DMS114 treated with DMSO at 0.1 percent for 48 hours (cell line): ENCODE data around the gene CHRNB4.

Source experiments
- DNase-seq: peaks from one replicate; lab custom pipeline; 2025; ENCODE audit not compliant: unreplicated experiment; lab: John Stamatoyannopoulos, UW

CHRNB4 gene

DNA sequence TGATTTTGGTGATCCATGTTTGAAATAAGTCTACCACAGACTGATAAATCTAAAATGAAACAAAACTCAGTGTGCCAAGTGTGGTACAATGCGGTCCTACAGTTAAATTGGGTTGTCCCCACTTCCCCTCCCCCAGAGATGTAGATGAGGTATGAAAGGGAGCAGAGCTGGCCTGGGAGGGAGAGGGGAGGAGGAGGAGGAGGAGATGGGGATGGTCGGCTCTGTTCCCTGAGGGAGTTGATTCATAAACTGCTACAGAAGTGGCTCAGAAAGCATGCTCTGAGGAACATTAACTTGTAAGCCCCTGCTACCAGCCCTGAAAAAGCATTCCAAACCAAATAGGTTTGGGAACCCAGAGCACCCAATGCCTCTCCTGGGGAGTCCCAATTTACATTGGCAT is 28.0 kb upstream of the CHRNB4 start:
- DNase-seq = no peak

DNA sequence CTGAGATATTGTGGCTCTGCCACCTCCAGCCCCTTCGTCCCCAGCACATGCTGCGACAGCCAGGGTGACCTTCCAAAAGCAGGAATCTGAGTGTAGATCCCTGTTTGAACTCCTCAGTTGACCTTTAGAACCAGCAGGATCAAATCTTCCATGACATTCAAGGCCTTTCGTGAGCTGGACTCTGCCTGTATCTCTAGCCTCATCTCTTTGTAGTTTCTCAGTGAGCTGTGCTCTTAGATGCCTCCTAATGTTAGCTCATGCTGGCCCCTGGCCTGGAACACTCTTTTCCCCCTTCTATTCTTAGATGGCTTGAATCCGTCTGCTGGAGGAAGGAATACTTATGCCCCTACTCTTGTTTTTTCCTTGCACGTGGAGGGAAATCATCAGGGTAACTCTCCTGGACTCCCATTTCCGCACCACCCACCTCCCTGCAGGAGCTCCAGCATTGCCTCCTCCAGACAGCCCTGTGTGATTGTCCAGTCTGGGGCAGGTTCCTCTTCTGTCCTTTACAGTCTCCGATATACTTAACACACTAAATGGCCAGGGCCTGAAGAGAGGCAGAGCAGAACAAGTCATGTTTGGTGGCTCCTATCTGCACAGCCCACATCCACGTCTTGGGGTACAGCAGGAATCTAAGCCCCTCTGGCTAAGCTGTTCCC is 26.7 kb upstream of the CHRNB4 start:
- DNase-seq = no peak

DNA sequence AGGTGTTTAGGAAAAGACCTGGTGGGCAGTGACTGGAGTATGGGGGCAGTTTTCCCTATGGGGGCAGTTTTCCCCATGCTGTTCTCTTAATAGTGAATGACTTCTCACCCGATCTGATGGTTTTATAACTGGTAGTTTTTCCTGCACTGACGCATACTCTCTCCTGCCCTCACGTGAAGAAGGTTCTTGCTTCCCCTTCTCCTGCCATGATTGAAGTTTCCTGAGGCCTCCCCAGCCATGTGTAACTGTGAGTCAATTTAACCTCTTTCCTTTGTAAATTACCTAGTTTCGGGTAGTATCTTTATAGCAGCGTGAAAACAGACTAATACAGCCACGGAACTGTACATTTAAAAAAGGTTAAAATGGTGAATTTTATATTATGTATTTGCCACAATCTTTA is 25.0 kb upstream of the CHRNB4 start:
- DNase-seq = no peak

DNA sequence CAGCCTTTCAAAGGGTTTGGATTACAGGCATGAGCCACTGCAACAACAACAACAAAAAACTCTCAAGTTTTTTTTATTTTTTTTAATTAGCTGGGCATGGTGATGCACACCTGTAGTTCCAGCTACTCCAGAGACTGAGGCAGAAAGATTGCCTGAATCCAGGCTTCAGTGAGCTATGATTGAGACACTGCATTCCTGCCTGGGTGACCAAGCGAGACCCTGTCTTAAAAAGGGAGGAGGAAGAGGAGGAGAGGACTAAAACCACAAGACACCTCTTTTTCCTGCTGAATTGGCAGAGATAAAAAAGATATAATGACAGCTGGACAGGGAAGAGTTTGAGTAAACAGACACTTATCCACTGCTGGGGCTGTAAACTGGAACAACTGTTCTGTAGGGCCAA is 22.7 kb upstream of the CHRNB4 start:
- DNase-seq = no peak

DNA sequence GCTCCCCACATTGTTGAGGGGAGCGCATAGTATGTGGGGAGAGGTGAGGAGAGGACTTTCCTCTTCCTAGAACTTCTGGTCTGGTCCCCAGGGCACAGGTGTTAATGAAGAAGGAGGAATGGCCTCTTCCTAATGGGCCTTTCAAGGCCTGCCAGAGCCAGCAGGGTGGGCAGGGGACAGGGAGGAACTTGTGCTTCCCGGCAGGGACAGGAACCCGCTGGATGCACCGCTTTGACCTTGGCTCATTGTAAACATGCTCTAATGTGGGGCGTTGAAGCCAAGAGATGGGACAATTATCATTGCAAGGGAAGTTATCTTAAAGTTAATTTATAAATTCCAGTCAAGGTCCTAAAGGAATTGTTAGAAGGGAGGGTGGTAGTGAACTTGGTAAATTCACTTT is 21.0 kb upstream of the CHRNB4 start:
- no peak for DNase-seq

DNA sequence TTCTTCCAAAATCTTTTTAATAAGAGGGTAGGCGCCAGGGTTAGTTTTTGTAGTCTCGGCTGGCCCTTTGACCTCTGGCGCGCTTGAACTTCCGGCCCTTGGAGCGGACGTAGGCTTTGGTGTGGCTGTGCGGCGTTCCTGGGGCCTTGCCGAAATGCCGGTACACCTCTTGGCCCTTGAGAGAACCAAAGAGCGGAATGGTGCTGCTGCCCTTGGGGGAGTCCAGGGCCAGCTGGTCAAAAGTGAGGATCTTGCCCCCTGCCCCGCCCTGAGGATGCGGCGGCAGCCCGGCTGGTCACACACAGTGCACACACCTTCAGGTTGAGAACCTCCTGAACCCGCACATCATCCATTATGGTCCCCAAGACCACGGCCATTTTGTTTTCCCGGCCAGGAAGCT is 20.0 kb upstream of the CHRNB4 start:
- DNase-seq = no peak

DNA sequence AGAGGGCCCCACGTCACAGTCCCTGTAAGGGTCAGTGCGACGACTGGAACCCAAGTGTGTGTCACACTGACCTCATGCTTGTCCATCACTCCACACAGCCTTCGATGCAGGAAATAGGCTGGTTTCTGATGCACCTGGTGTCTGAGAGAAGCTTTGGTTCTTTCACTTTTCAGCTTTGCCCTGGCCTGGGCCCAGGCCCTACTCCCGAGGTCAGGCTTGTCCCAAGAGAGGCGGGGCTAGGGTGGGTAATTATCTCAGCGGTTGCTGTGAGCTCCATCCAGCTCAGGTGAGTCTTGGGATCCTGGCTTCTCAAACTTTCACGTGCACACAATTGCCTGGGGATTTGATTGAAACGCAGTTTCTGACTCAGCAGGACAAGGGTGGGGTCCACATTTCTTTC is 19.6 kb upstream of the CHRNB4 start:
- DNase-seq = no peak

DNA sequence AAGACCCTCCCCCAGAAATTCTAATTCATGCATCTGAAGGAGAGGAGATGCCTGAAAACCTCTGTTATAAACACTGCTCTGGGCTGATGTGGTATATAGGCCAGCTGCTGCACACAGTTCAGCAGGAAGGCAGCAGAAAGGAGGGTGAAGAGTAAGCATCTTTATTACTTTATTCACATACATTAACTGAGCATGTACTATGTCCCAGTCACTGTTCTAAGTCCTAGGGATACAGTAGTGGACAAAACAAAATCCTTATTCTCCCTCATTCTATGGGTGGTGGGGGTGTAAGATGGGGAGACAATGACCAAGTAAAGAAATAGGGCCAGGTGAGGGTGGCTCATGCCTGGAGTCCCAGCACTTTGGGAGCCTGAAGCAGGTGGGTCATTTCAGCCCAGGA is 17.8 kb upstream of the CHRNB4 start:
- no peak for DNase-seq

DNA sequence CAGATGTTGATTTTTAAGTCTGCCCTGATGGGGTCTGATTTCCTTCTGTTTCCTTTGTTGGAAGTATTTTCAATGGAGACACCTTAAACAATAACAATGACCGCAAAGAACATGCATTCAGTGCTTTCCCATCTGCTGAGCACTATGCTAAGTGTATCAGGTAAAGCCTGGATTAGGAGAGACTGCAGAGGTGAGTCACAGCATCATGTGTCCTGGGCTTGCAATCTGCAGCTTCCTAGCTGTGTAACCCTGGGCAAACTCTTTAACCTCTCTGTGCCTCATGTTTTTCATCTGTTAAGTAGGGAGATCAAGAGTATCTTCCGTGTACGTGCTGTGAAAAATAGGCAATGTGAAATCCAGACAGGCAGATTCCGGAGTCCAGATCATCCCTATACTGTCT is 13.3 kb upstream of the CHRNB4 start:
- DNase-seq = no peak

DNA sequence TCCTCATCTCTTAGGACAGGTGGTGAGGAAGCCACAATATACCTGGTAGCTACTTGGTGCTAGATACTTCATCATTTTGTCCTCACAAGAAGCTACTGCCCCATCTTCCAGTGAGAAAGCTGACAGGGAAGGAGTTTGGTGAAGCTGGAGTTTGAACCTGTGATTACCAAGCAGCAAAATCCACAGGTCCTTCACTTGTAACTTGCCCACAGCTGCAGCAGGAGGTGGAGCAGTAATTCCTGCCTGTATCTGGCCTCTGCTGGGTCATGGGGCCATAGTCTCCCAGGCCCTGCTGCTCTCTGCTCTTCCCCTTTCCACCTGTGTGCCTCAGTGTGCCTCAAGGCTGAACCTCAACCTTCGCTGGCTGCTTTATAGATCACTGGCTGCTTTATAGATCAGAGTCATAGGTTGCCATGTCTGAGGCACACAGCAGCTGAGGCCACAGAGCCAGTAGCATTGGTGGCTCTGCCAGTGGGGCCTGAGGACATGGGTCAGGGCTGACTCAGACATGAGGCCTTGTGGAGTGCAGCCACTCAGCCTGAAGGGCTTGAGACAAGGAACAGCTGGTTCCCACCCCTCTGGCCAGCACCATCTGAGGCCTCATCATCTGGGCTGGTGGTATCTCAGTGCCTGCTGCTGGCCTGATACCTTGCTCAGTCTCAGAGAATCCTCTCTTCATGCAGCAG is 11.1 kb upstream of the CHRNB4 start:
- no peak for DNase-seq

DNA sequence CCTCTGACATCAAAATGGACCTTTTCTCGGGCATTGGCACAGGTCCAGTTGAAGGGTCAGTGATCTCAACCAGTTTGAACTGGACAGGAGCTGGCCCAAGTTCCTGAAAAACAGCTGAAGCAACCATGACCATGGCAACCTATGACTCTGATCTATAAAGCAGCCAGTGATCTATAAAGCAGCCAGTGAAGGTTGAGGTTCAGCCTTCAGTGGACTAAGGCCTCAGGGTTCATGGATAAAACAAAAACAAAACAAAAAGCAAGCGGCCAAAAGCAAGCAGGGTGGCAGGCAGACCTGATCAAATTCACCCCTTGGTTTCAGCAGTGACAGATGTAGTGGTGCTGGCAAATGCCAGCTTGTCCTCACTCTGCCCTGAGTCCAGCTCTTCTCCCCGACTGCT is 10.0 kb upstream of the CHRNB4 start:
- DNase-seq = no peak

DNA sequence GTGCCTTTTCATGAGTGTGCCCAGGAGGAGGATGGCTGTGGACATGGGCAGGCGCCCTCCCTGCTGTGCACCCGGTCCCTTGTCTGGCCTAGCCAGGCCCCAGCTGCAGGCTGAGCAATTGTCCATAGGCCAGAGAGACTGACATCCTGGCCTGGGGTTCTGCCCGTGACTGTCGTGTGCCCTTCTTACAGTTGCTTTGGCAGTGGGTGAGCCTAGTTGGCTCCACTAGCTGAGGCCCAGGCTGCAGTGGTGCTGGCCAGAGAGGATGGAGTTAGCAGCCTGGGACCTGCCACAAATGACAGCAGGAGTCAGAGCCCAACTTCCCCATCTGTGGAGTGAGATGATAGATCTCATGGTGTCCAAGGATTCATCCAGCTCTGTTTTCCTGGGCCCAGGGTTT is 9.0 kb upstream of the CHRNB4 start:
- no peak for DNase-seq

DNA sequence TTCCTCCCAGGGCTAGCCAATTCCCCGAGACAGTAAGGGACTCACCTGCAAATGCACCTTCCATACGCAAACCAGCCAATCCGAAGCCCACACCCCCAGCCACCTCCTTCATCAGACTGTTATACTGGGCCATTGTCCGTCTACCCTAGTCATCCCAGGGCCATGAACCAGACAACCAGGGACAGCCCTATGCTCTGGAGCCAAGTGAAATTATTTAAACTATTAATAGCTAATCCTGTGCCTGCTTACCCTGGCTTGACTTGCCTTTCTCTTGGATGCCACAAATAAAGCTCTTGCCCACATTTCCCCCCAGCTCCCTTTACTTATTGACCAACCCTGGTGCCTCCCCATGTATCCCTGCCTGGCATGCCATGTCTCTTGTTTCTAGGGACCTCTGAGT is 4.0 kb upstream of the CHRNB4 start:
- DNase-seq = no peak

DNA sequence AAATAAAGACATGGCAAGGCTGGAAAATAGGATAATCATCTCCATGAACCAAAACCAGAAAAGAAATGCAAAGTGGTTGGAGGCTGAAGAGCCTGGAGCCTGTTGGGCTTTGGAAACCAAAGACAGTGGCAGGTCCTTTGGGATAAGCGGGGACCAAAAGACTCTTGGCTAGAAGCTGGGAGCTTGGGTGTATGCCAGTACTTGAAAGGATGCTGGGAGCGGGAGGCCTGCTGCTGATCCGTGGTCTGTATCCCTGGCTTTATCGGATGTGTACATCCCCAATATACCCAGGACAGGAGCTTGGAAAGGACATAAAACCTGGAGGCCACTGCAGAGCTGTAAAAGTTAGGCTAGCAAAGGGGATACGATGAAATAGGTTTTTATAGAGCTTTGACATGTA is 1.3 kb upstream of the CHRNB4 start:
- DNase-seq = no peak

DNA sequence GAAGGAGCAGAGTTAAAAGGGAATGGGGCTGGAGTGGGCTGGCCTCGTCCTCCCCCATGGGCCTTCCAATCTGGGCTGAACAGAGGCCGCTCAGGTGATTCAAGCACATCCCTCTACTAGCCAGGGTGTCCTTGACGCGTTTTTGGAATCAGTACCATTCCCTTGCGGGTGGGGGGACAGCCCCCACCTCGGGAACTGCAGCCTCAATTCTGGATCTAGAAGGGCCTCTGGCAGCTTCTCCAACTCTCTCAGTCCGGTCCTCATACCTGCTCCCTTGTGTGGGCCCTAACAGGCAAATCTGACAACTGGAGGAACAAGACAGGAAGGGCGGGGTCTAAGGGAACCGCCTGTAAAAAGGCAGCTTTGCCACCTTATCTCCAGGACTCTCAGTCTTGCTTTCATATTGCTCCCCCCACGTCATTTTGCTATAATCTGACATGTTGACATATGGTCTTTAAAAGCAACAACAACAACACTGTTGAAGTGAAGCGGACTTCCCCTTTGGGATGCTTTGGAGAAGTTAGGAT is 802 bp upstream of the CHRNB4 start:
- no peak for DNase-seq

DNA sequence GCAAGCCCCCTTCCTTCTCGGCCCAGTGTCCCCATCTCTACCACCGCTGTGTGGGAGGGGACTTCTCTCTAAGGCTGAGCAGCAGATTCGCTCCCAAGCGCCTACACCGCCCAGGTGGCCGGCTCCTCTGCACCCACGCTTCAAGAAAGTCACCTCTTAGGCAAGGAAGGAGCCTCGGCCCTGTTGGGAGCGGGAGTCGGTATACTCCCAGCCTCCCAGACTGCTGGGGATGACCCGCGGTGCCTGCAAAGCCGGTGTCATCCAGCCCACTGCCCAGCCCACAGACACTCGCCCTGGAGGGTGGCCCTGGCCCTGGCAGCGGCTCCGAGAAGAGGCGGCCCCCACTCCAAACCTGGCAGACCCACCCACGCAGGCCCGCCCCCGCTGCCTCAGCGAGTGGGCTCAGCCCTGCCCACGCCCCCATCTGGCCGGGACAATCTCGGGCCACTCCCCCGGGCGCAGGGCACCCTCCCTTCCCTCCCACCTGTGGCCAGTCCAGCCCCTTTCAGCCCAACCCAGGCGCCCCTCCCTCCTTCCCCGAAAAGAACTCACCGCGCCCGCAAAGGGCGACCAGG is 396 bp downstream of the CHRNB4 start:
- no peak for DNase-seq

DNA sequence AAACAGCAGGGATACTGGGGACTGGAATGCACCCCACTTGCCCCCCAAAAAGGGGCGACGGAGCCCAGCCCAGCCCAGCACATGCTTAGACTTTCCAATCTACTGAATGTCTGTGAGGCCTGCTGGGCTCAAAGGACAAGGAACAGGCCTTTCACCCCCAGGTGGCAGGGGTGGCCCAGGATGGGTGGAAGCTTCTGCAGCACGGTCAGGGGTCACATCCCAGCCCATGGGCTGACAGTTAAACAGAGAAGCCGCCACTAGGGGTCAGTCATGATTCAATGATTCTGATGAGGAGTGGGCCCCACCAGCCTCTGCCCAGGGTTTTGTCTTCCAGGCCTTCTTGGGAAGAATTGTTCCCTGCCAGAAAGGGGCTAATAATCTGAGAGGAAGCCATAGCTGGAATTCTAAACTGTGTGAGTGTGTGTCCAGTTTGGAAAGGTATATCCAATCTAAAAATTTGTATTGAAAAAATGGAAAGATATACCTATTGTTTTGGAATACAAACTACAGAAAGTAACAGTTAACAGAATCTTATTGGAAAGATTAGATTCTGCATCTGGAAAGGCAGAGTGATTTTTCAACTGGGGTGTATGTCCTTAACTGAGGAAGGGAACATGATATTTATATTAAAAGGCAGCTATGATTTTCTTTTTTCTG is 2.2 kb downstream of the CHRNB4 start:
- DNase-seq = peak; percentile 74

DNA sequence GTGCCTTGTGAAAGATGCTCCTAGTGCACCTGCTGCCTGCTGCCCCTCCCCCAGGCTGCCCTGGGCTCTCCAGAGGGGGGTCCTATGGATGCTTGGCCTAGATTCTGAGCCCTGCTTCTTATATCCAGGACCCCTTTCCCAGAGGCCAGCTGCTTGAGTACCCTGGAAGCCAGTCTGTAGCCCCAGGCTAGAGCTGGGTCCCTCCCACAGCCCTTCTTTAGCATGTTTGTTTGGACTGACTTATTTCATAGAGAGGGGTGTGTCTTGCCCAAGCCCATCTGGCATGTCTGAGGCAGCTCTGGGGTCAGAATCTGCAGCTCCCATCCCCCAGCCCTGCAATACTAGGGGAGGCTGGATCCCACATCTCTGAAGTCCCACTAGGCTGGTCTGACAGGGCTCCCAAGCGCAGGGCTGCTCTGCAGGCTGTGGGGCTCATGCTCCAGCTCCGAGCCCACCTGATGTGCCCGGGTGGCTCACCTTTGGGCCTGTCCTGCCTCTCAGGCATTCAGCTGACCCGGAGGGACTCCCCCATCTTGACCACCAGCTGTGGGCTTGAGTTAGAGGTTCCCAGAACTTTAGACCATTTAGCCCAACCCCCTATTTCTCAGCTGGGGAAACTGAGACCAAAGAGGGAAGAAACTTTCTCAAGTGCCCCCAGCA is 3.1 kb downstream of the CHRNB4 start:
- DNase-seq = no peak

DNA sequence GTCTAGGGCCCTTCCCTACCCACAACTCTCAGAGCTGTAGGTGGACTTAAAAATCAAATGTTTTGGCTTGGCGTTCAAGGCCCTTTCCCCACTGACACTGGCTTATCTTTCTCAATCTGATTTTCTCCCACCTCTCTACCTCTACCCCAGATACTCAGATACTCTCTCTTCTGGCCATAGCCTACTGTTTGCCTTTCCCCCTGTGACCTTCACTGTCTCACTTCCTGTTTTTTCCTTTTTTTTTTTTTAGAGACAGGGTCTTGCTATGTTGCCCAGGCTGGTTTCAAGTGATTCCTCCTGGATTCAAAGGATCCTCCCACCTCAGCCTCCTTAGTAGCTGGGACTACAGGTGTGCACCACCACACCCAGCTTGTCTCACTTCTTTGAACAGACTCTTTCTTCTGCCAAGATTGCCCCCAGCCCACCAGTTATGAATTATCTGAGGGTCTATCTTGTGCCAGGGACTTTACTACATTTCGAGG is 4.6 kb downstream of the CHRNB4 start:
- DNase-seq = no peak

DNA sequence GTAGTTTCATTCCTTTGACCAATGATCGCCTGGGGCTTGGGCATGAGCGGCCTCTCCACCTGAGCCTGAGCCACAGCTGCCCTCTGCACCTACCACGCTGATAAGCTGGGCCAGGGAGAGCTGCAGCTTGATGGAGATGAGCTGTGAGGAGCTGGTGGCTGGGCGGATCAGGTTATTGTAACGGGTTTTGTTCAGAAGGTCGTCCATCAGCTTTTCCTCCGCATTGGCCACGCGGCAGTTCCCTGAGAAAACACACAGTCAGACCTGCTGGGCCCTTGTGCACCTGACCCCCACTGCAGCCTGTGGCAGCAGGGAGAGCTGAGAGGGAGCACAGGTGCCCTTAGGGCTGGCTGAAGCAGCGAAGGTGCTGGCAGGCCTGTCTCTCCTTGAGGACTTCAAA is 5.7 kb downstream of the CHRNB4 start:
- no peak for DNase-seq
